Muscle of arm (tissue), 12 donors: ENCODE measurements around the gene XIRP2. TPM values are rescaled to one million over a fixed set of nuclear protein-coding genes. Genes with fewer than 3 reads are reported as not detected.
"Not testable (repeated sequence)": the region's sequence is repeated elsewhere in the genome, so short reads cannot be mapped to it uniquely, and the experiment has no call there.

Experiments
- DNase-seq: peaks from one replicate; pipeline ENCODE4 v3.0.0-alpha.2; 2013
- polyA plus RNA-seq, 12 donors: library from polyadenylated mRNA; unstranded; fragments of 120-200 nt; gene quantifications; one replicate each; pipeline ENCODE4 v1.2.1, GENCODE V29; 2013; ENCODE audit not compliant: insufficient read length in 12 of 12

XIRP2 gene
- polyA plus RNA-seq, 12 donors = 51.4 to 230 (median 153) TPM

- DNase-seq = no peak
Observed at GRCh38 chr2:167192833-167193232, 304.6 kb downstream of the XIRP2 start.

DNA sequence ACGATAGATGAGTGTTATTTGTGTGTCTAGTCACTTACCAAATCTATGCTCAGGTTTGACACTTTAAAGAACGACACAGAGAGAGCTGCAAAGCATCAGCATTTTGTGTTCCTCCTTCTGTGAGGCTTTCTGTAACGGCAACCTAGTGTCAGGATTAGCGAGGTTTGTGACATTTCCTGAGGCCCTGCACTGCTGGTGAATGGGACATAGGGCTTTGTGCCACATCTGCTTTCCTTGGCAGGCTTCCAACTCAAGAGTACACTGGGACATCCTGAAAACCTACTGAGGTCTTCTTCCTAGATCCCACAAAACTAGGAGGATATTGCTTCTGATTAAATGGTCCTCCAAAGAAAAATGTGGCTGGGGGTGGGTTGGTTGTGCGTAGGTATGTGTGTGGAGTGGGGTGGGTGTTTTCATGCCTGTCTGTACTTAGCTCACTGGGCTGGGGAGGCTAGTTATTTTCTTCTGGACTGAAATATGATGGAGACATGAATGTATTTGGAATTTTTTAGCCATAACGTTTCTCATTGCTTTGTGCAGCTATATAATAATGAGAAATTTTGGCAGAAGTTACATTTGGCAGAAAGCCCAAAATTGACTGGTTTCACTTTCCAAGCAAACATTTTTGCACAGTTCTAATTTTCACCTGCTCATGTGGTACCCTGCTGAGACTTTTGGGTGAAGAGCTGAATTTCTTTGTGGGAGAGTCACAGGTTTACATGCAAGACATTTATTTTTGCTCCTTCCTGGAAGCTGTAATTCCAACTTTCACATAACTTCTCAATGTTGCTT is 308.4 kb downstream of the XIRP2 start:
- peak; percentile 40 for DNase-seq

- DNase-seq = no peak
Observed at GRCh38 chr2:167198009-167198408, 309.7 kb downstream of the XIRP2 start.

- DNase-seq = no peak
Observed at GRCh38 chr2:167198576-167198975, 310.3 kb downstream of the XIRP2 start.

- DNase-seq = no peak
Observed at GRCh38 chr2:167200019-167200418, 311.7 kb downstream of the XIRP2 start.

- DNase-seq = no peak
Observed at GRCh38 chr2:167209784-167210183, 321.5 kb downstream of the XIRP2 start.

- peak; percentile 34 for DNase-seq
Observed at GRCh38 chr2:167212014-167212648, 323.9 kb downstream of the XIRP2 start.

- DNase-seq = no peak
Observed at GRCh38 chr2:167215595-167215994, 327.3 kb downstream of the XIRP2 start.

DNA sequence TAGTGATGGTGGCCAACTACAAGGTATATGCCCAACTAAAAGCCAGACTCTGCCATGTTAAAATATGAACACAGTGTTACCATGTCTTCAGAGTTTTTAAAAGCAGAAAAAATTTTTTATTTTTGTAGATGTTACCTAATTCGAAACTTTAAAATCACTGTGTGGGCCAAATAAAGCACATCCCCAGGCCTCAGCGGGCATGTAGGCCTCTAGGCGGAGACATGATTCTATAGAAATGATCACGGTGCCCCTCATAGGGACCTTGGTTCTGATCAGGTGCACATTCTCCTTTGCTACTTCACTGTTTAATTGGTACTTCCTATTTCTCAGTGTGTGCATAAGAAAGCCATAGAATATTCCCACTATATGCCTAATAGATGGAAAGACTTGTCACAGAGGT is 349.2 kb downstream of the XIRP2 start:
- DNase-seq = no peak

DNA sequence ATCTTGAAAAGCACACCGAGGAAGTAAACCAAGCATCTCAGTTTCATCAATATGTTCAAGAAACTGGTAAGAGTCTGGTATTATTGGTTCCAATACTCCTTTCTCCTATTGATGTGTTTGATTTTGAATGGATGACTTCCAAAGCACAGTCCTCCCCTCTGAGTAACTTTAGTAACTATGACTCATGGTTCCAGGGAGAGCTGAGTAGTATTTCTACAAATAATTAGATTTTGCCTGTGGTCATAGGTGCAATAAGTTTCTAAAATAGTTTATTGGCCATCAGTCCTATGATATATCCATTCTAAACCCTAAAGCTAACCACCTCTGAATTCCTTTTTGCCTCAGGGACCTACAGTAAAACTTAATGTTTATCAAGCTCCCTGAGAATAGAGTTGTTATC is 352.4 kb downstream of the XIRP2 start:
- no peak for DNase-seq

- no peak for DNase-seq
Observed at GRCh38 chr2:167249197-167249596, 360.9 kb downstream of the XIRP2 start.

DNA sequence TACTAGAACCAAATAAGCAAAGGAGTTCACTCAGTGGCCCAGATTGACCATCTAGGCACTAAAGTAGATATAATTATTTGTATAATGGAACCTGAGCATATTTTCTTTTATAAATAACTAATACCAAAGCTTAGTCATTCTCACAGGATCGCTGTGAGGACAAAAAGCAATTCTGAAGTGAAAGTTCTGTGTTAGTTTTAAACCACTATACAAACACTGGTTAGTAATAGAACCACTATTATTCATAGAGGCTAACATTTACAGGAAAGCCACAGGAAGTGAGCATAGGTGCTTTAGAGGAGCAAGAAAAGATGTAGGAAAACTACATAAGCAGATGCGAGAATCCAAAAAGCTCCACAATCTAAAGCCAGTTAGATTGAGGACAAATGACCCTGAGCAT is 364.7 kb downstream of the XIRP2 start:
- no peak for DNase-seq

DNA sequence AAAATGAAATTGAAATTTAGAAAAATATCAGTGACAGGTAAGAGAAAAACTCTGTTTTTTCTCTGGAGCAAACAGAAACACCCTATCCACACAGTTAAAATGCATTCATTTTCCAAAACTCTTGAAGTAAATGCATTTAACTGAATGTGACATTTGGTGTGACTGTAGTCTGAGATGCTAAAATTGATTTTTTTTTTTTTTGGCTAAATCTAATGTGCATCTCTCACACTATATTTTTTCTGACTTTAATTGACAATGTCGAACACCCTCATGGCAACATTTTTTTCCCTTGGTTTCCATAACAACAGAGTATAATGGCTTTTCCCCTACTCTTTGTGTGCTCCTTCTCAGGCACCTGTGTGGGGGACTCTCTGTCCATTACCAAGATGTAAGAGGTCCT is 366.4 kb downstream of the XIRP2 start:
- DNase-seq = no peak

DNA sequence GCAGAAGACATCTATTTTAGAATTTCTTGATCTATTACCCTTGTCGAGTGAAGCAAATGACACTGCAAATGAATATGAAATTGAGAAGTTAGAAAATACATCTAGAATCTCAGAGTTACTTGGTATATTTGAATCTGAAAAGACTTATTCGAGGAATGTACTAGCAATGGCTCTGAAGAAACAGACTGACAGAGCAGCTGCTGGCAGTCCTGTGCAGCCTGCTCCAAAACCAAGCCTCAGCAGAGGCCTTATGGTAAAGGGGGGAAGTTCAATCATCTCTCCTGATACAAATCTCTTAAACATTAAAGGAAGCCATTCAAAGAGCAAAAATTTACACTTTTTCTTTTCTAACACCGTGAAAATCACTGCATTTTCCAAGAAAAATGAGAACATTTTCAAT is 370.4 kb downstream of the XIRP2 start:
- DNase-seq = no peak

- no peak for DNase-seq
Observed at GRCh38 chr2:167264380-167264779, 376.1 kb downstream of the XIRP2 start.

DNA sequence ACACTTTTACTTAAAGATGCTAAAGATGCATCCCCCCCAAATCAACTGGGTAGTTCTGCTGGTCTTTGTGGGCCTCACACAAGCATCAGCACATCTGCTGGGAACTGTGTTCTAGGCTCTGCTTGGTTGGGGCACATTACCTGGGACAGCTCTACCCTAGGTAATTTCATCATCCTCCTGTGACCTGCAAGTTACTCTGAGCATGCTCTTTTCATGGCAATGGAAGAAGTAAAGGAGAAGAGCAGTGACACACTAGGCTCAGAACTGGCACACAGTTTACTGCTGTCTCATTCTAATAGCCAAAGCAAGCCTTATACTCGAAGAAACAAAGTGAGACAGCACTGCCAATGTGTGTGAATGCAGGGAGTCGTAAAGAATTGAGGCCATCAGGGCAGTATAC is 376.7 kb downstream of the XIRP2 start:
- no peak for DNase-seq

DNA sequence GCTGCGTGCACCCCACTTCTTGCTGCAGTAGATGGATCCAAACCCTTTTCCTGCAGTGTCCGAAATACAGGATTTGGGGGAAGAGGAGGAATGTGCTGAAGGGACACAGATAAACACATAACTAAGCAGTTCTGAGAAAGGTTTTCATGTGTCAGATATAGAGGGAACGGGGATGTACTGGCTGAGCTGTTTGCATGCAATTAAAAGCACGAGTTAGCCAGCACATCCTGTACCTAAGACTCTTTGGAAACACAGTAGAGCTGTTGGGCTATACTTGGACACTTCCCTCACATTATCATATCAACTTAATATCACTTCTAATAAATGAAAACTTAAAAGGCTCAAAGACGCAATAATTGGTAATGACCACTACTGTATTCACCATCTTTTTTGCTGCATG is 377.4 kb downstream of the XIRP2 start:
- DNase-seq = no peak

DNA sequence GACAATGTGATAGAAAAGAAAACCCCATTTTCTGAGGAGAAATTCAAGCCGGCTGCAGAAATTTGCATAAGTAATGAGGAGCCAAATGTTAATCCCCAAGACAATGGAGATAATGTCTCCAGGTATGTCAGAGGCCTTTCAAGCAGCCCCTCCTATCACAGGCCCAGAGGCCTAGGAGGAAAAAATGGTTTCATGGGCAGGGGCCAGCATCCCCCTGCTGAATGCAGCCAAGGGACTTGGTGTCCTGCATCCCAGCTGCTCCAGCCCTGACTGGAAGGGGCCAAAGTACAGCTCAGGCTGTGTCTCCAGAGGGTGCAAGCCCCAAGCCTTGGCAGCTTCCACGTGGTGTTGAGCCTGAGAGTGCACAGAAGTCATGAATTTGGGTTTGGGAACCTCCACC is 380.0 kb downstream of the XIRP2 start:
- not testable (repeated sequence) for DNase-seq

DNA sequence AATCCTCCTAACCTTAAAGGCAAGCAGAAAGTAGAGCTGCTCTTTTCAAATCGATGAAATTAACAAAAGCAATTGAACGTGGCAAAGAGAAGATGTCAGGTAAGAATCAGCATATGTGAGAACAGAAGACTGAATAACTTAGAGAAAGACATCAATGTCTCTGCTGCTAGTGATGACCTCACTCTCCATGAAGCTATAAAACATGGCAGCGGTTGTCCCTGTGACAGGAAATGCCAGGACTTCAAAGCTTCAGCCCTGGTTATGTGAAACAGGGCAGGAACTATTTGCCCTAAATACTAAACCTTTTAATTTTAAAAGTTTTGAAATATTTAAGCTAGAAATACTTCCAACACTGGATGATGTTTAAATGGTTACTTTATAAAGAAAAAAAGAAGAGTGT is 383.7 kb downstream of the XIRP2 start:
- DNase-seq = no peak

- DNase-seq = no peak
Observed at GRCh38 chr2:167275046-167275445, 386.8 kb downstream of the XIRP2 start.

DNA sequence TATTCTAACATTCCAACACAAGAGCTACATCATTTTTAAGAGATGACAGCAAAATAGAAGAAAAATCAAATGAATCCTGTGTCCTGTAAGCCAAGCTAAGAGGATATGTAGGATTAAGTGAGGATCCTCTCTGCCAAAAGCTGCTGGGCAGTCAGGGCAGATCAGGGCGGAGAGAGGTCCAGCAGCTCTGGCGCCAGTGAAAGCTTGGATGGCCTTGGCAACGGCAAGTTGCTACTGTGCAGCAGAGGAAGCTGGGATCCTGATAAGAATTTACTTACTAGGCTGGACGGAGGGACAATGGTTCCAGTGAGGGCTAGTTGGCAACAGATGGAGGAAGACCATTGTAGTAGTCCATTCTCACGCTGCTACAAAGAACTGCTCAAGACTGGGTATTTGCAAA is 391.5 kb downstream of the XIRP2 start:
- DNase-seq = no peak

- no peak for DNase-seq
Observed at GRCh38 chr2:167287212-167287611, 398.9 kb downstream of the XIRP2 start.

GRCh38 chr2:167289651-167290410 is 401.6 kb downstream of the XIRP2 start:
- DNase-seq = no peak
